EH (cell line): ENCODE data around the gene ABTB2.
A peak's percentile ranks its signal among the peaks of the same experiment; 100 is the strongest.

ENCODE experiments used
- DNase-seq: peaks from one replicate; pipeline ENCODE4 v3.0.0-alpha.2; 2015; ENCODE audit warnings: low read depth

ABTB2 gene

GRCh38 chr11:34315394-34315793 is 42.4 kb downstream of the ABTB2 start:
- no peak for DNase-seq

GRCh38 chr11:34314936-34315335 is 42.9 kb downstream of the ABTB2 start:
- no peak for DNase-seq

- no peak for DNase-seq
These were observed 43.6 kb downstream of the ABTB2 start for GRCh38 chr11:34314176-34314575.

GRCh38 chr11:34313099-34313517 is 44.7 kb downstream of the ABTB2 start:
- peak; percentile 4 for DNase-seq

GRCh38 chr11:34311126-34311525 is 46.7 kb downstream of the ABTB2 start:
- DNase-seq, result no peak

GRCh38 chr11:34309965-34310364 is 47.8 kb downstream of the ABTB2 start:
- DNase-seq, result no peak

- DNase-seq, result peak; percentile 70
These were observed 48.8 kb downstream of the ABTB2 start for GRCh38 chr11:34308913-34309585.

GRCh38 chr11:34308049-34308912 is 49.5 kb downstream of the ABTB2 start:
- no peak for DNase-seq

- DNase-seq, result no peak
These were observed 52.0 kb downstream of the ABTB2 start for GRCh38 chr11:34305780-34306179.

GRCh38 chr11:34305193-34305592 is 52.6 kb downstream of the ABTB2 start:
- DNase-seq, result peak; percentile 44

GRCh38 chr11:34303028-34303570 is 54.7 kb downstream of the ABTB2 start:
- no peak for DNase-seq

GRCh38 chr11:34302046-34302921 is 55.5 kb downstream of the ABTB2 start:
- DNase-seq, result peak; percentile 97

- no peak for DNase-seq
These were observed 56.9 kb downstream of the ABTB2 start for GRCh38 chr11:34300926-34301295.

GRCh38 chr11:34300026-34300925 is 57.5 kb downstream of the ABTB2 start:
- DNase-seq, result no peak

- no peak for DNase-seq
These were observed 58.4 kb downstream of the ABTB2 start for GRCh38 chr11:34299284-34299972.

- no peak for DNase-seq
These were observed 58.9 kb downstream of the ABTB2 start for GRCh38 chr11:34298871-34299270.

GRCh38 chr11:34296412-34296811 is 61.4 kb downstream of the ABTB2 start:
- DNase-seq, result no peak

GRCh38 chr11:34292546-34292945 is 65.3 kb downstream of the ABTB2 start:
- DNase-seq, result no peak

GRCh38 chr11:34292111-34292510 is 65.7 kb downstream of the ABTB2 start:
- DNase-seq, result no peak

- no peak for DNase-seq
These were observed 66.9 kb downstream of the ABTB2 start for GRCh38 chr11:34290926-34291325.

GRCh38 chr11:34288492-34288891 is 69.3 kb downstream of the ABTB2 start:
- no peak for DNase-seq
